Measurements from ENCODE around the gene UGT2B7.

Gene UGT2B7

GRCh38 chr4:69124941-69125340, 28.7 kb downstream of the UGT2B7 start:
- no peak overlapping the region for H3K4me3 ChIP-seq (ENCODE audit: low read depth, low read length)
- TF ChIP-seq CTCF (IDR thresholded peaks at IDR 0.05; ENCODE audit: borderline replicate concordance, insufficient read depth, low read depth, low read length), result no peak

- no peak for TF ChIP-seq CTCF (IDR thresholded peaks at IDR 0.05; ENCODE audit: borderline replicate concordance, insufficient read depth, low read depth, low read length)
- no peak overlapping the region for H3K4me3 ChIP-seq (ENCODE audit: low read depth, low read length)
These were observed 29.8 kb downstream of the UGT2B7 start for GRCh38 chr4:69126024-69126423.

GRCh38 chr4:69133993-69134392, 37.7 kb downstream of the UGT2B7 start:
- H3K4me3 ChIP-seq (ENCODE audit: low read depth, low read length), result no peak overlapping the region
- no peak for TF ChIP-seq CTCF (IDR thresholded peaks at IDR 0.05; ENCODE audit: borderline replicate concordance, insufficient read depth, low read depth, low read length)

GRCh38 chr4:69134471-69134870, 38.2 kb downstream of the UGT2B7 start:
- H3K4me3 ChIP-seq (ENCODE audit: low read depth, low read length), result no peak overlapping the region
- TF ChIP-seq CTCF (IDR thresholded peaks at IDR 0.05; ENCODE audit: borderline replicate concordance, insufficient read depth, low read depth, low read length), result no peak

GRCh38 chr4:69141320-69141719, 45.0 kb downstream of the UGT2B7 start:
- TF ChIP-seq CTCF (IDR thresholded peaks at IDR 0.05; ENCODE audit: borderline replicate concordance, insufficient read depth, low read depth, low read length), result no peak
- H3K4me3 ChIP-seq (ENCODE audit: low read depth, low read length), result no peak overlapping the region

- TF ChIP-seq CTCF (IDR thresholded peaks at IDR 0.05; ENCODE audit: borderline replicate concordance, insufficient read depth, low read depth, low read length), result no peak
- no peak overlapping the region for H3K4me3 ChIP-seq (ENCODE audit: low read depth, low read length)
These were observed 51.1 kb downstream of the UGT2B7 start for GRCh38 chr4:69147334-69147733.

- no peak for TF ChIP-seq CTCF (IDR thresholded peaks at IDR 0.05; ENCODE audit: borderline replicate concordance, insufficient read depth, low read depth, low read length)
These were observed 57.7 kb downstream of the UGT2B7 start for GRCh38 chr4:69154021-69154420.

More at GRCh38 chr4:69154021-69154420, 57.7 kb downstream of the UGT2B7 start:
- no peak overlapping the region for H3K4me3 ChIP-seq (ENCODE audit: low read depth, low read length)
